Activated naive CD8-positive, alpha-beta T cell (primary cell): ENCODE data around the gene EDRF1.
A peak's percentile ranks its signal among the peaks of the same experiment; 100 is the strongest.

Experiments used
- H3K27ac Mint-ChIP-seq: one replicate; pipeline ENCODE4 v1.8.0; 2021; ENCODE audit warnings: mixed read lengths
- H3K27me3 Mint-ChIP-seq: one replicate; pipeline ENCODE4 v1.8.0; 2021; ENCODE audit warnings: mixed read lengths
- H3K36me3 Mint-ChIP-seq: one replicate; pipeline ENCODE4 v1.8.0; 2021; ENCODE audit warnings: mixed read lengths
- H3K4me1 Mint-ChIP-seq: one replicate; pipeline ENCODE4 v1.8.0; 2021; ENCODE audit warnings: low read depth, mixed read lengths
- H3K4me3 Mint-ChIP-seq: one replicate; pipeline ENCODE4 v1.8.0; 2021; ENCODE audit warnings: mild to moderate bottlenecking, mixed read lengths
- H3K9me3 Mint-ChIP-seq: one replicate; pipeline ENCODE4 v1.8.0; 2021; ENCODE audit warnings: low read depth, mixed read lengths

EDRF1 gene

DNA sequence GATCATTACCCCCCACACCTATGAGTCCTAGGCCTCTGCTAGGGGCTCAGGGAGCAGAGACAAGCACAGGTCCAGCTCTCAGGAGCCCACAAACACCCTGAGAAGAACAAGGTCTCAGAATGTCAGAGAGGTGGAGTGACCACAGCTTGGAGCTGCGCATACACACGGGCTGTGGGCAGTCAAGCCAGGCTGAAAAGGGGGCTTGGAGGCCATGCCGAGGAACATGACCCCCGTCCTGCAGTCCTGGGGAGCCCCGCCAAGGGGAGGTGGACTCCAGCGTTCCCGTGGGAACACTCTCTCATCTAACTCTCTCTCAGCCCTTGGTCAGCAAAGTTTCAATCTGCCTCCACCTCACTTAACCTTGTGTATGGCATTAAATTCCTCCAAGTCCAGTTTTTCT, 63.9 kb downstream of the EDRF1 start:
- no peak overlapping the region for H3K4me3 Mint-ChIP-seq
- no peaks in the 10 kb centered on the region for H3K9me3 Mint-ChIP-seq
- no peaks in the 10 kb centered on the region for H3K27me3 Mint-ChIP-seq
- H3K27ac Mint-ChIP-seq, result no peak overlapping the region
- H3K4me1 Mint-ChIP-seq, result peaks cover 13% of the 10 kb centered on the region
- peaks cover 6% of the 10 kb centered on the region for H3K36me3 Mint-ChIP-seq

- Mint-ChIP-seq H3K4me1 (peaks cover 17% of the 10 kb centered on the region), H3K36me3 (peaks cover 6% of the 10 kb centered on the region), H3K27me3 (no peaks in the 10 kb centered on the region), H3K4me3 (no peak overlapping the region), H3K9me3 (no peaks in the 10 kb centered on the region), H3K27ac (no peak overlapping the region)
Measured at GRCh38 chr10:125783957-125784356, 64.4 kb downstream of the EDRF1 start.

DNA sequence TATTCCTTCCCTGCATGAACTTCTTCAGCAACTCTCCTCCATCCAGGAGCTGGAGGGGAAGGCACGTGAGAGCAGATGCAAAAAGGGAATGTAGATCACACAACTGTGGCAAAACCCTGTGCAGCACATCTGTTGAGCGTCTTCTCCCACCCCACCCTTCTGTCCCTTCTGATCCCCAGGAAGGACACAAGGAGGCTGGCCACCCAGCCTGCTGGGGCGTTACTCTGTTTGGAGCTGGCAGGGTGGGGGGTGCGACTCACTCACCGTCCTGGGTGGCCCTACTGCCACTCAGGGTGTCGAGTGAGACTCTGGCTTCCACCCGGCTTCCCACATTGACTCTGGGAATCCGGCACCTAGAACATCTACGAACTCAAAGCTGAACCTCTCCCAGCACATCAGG, 66.3 kb downstream of the EDRF1 start:
- Mint-ChIP-seq H3K9me3 (no peaks in the 10 kb centered on the region), H3K27me3 (no peaks in the 10 kb centered on the region), H3K27ac (no peak overlapping the region), H3K4me3 (no peak overlapping the region), H3K36me3 (peaks cover 4% of the 10 kb centered on the region), H3K4me1 (peaks cover 20% of the 10 kb centered on the region)

- H3K4me1 Mint-ChIP-seq, result peaks cover 20% of the 10 kb centered on the region
- no peaks in the 10 kb centered on the region for H3K27me3 Mint-ChIP-seq
- peaks cover 7% of the 10 kb centered on the region for H3K36me3 Mint-ChIP-seq
- no peak overlapping the region for H3K4me3 Mint-ChIP-seq
- H3K27ac Mint-ChIP-seq, result peak overlapping the region; percentile 73
- no peaks in the 10 kb centered on the region for H3K9me3 Mint-ChIP-seq
Measured at GRCh38 chr10:125788156-125789034, 68.9 kb downstream of the EDRF1 start.

- H3K27ac Mint-ChIP-seq, result no peak overlapping the region
- H3K36me3 Mint-ChIP-seq, result peaks cover 5% of the 10 kb centered on the region
- no peak overlapping the region for H3K4me3 Mint-ChIP-seq
- H3K27me3 Mint-ChIP-seq, result no peaks in the 10 kb centered on the region
- H3K9me3 Mint-ChIP-seq, result no peaks in the 10 kb centered on the region
- peaks cover 15% of the 10 kb centered on the region for H3K4me1 Mint-ChIP-seq
Measured at GRCh38 chr10:125792342-125793300, 73.1 kb downstream of the EDRF1 start.

DNA sequence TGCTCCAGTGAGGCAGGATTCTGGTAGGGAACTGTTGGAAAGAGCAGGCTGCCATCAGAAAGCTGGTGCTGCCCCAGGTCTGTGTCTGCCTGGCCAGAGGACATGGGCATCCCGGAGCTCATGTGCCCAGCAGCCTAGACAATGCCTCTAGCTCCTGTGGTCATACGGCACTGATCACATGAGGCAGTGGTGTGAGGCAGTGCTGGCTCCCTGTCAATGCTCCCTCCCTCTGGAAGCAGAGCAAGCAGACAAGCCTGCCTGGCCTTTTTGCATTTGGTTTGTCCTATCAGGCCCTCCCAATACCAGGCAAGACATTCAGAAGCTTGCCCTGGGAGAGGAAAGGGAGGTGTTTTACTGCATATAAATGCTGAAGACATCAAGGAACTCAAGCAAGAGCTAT, 75.6 kb downstream of the EDRF1 start:
- Mint-ChIP-seq H3K9me3 (no peaks in the 10 kb centered on the region), H3K4me1 (peaks cover under 1% of the 10 kb centered on the region), H3K4me3 (no peak overlapping the region), H3K36me3 (peaks cover 7% of the 10 kb centered on the region), H3K27me3 (no peaks in the 10 kb centered on the region), H3K27ac (no peak overlapping the region)

DNA sequence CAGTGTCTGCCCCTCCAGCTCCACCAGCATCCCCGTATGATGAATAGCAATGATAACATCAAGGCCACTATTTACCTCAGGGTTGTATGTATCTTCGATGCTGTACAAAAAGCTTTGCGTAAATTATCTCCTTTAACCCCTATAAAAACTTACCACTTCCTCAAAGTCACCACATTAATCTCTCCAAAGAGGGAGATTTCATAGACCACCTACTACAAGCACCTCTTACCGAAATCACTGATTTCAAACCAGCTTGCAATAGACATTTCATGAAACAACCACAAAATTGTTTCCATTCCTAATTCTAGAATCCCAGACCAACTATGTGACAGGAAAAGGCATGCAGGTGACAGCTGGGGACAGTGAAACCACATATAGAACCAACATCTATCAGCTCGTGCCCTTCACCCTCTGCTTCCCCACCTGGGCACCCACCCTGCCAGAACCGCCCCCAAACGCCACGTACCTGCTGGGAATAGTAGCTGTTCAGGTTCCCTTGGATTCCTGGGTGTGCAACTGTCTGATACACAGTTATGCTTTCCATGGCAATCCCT, 76.2 kb downstream of the EDRF1 start:
- no peak overlapping the region for H3K27ac Mint-ChIP-seq
- H3K27me3 Mint-ChIP-seq, result no peaks in the 10 kb centered on the region
- H3K9me3 Mint-ChIP-seq, result no peaks in the 10 kb centered on the region
- no peak overlapping the region for H3K4me3 Mint-ChIP-seq
- H3K36me3 Mint-ChIP-seq, result peaks cover 7% of the 10 kb centered on the region
- no peaks in the 10 kb centered on the region for H3K4me1 Mint-ChIP-seq

- H3K9me3 Mint-ChIP-seq, result no peaks in the 10 kb centered on the region
- H3K4me1 Mint-ChIP-seq, result no peaks in the 10 kb centered on the region
- no peak overlapping the region for H3K27ac Mint-ChIP-seq
- no peaks in the 10 kb centered on the region for H3K27me3 Mint-ChIP-seq
- no peak overlapping the region for H3K4me3 Mint-ChIP-seq
- peaks cover 4% of the 10 kb centered on the region for H3K36me3 Mint-ChIP-seq
Measured at GRCh38 chr10:125797424-125797823, 77.9 kb downstream of the EDRF1 start.

DNA sequence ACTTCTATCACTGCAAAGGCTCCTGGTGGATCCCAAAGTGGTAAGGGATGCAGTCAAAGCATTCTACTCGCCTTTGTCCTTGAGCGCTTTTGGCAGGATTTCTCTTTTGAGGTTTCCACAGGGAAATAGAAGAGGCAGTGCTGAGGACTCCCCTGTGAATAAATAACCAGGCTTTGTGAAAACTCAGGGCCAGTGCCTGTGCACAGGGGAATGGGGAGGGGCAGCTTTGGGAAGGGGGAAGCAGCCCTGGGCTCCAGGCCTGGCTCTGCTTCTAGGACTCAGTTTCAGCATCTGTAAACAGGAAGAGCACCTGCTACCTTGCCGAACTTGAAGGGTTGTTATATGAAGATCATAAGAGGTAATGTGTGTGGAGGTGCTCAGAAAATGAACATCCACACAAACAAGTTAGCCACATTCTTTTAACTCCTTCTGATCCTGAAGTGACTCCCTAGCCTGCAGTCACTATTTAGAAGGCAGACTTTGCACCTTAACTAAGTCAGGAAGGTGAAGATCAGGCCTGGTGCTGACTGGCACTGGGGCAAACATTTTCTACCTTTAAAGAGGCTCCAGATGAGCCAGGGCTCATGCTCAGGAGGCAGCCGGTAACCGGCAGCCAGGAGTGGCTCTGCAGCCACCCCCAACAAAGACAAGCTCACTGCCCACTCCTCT, 78.6 kb downstream of the EDRF1 start:
- no peaks in the 10 kb centered on the region for H3K27me3 Mint-ChIP-seq
- no peak overlapping the region for H3K27ac Mint-ChIP-seq
- H3K9me3 Mint-ChIP-seq, result no peaks in the 10 kb centered on the region

DNA sequence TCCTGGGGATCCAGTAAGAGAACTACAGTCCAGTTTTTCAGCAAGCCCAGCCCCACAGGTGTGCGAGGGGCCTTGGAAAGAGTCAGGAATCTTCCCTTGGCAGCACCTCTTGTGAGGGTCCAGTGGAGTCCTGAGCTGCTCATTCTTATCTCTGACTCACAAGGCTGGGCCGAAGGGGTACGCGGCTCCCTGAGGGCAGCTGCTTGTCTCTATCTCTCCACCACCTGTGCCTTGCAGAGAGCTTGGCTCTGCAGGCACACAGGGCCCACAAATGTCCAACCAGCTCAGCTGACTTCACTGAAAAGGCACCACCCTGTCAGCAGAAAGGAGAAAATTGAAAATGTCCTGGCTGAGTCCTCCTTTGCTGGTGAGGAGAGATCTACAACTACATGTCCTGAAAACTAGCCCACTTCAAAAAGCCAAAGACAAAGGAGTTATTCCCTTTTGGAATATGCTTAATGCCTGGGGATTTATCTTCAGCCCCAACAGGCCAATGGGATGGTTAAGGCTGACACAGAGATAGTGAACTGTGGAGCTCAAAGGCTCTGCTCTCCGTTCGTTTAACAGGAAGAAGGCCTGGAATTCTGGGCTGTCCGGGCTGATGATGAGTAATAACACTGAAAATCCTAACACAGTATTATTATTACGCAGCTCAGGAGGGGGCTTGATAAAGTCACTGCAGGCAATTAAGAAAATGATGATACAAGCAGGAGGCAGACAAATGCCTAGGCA, 80.1 kb downstream of the EDRF1 start:
- Mint-ChIP-seq H3K27ac (no peak overlapping the region), H3K36me3 (peaks cover 2% of the 10 kb centered on the region), H3K27me3 (no peaks in the 10 kb centered on the region), H3K9me3 (no peaks in the 10 kb centered on the region), H3K4me3 (no peak overlapping the region), H3K4me1 (no peaks in the 10 kb centered on the region)

More for the DNA sequence above, 78.6 kb downstream of the EDRF1 start:
- Mint-ChIP-seq H3K4me1 (no peaks in the 10 kb centered on the region), H3K36me3 (peaks cover 4% of the 10 kb centered on the region), H3K4me3 (no peak overlapping the region)

DNA sequence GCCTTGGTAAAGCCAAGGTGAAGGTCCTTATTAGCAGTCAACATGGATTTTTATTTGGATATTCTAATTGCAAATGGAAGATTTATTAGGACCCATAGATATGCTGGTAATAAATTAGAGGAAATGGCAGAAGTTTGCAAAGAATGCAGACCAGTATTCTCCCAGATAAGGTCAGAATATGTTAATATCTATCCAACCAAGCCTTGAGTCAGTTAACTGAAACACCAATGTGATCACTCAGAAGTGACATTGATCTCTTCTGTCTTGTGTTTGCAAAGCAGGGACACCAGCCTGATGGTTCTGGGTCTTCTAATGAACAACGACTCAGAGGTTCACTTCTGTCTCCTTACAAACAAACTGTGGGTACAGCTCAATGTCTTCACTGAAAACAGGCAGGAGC, 82.1 kb downstream of the EDRF1 start:
- Mint-ChIP-seq H3K36me3 (peaks cover 4% of the 10 kb centered on the region), H3K4me1 (no peaks in the 10 kb centered on the region), H3K27me3 (no peaks in the 10 kb centered on the region), H3K9me3 (no peaks in the 10 kb centered on the region), H3K4me3 (no peak overlapping the region), H3K27ac (no peak overlapping the region)

GRCh38 chr10:125802131-125802530, 82.6 kb downstream of the EDRF1 start:
- no peak overlapping the region for H3K27ac Mint-ChIP-seq

GRCh38 chr10:125802739-125803138, 83.2 kb downstream of the EDRF1 start:
- H3K4me3 Mint-ChIP-seq, result no peak overlapping the region
- no peaks in the 10 kb centered on the region for H3K27me3 Mint-ChIP-seq
- H3K27ac Mint-ChIP-seq, result no peak overlapping the region
- peaks cover 11% of the 10 kb centered on the region for H3K36me3 Mint-ChIP-seq
- H3K4me1 Mint-ChIP-seq, result no peaks in the 10 kb centered on the region
- H3K9me3 Mint-ChIP-seq, result no peaks in the 10 kb centered on the region

More at GRCh38 chr10:125802131-125802530, 82.6 kb downstream of the EDRF1 start:
- Mint-ChIP-seq H3K27me3 (no peaks in the 10 kb centered on the region), H3K4me3 (no peak overlapping the region), H3K4me1 (no peaks in the 10 kb centered on the region), H3K9me3 (no peaks in the 10 kb centered on the region), H3K36me3 (peaks cover 9% of the 10 kb centered on the region)

DNA sequence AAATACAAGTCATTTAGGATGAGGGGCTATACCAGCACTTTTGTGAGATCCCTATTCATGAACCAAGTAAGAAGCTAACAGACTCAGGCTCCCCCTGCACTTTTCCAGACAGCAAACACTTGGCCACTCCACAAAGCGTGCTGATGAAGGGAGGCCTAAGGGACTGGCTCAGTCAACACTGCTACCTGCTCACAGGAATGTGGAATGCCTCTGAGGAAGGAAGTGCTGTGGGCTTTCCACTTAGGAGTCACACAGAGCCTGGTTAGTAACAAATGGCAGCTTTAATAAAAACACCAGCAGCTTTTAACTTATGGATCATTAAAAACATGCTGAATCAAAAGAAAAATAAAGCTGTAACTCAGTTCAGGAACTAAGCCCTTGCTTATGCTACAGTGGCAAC, 88.5 kb downstream of the EDRF1 start:
- Mint-ChIP-seq H3K9me3 (no peaks in the 10 kb centered on the region), H3K4me1 (no peaks in the 10 kb centered on the region), H3K4me3 (no peak overlapping the region), H3K36me3 (peaks cover 20% of the 10 kb centered on the region), H3K27ac (no peak overlapping the region), H3K27me3 (no peaks in the 10 kb centered on the region)
